ENCODE results near the gene CDC42BPA. TPM values are rescaled to one million over a fixed set of nuclear protein-coding genes. Genes with fewer than 3 reads are reported as not detected.

The CDC42BPA gene
- total and polyA plus RNA-seq, 2 of the 13 experiments (the other 11 are each of a cell fraction or from before 2014, with no cell fraction given) = 6.5 to 16.0 TPM

GRCh38 chr1:227092069-227092468 lies 226.2 kb downstream of the CDC42BPA start (continued):
- TF ChIP-seq HNF1A (IDR thresholded peaks at IDR 0.05; ENCODE audit: low read depth) (no peak), HNF1A (CRISPR knock-in tag; IDR thresholded peaks at IDR 0.05; ENCODE audit: borderline replicate concordance) (no peak), CBX1 (IDR thresholded peaks at IDR 0.05; ENCODE audit: low read depth) (no peak), KLF9 (CRISPR knock-in tag; IDR thresholded peaks at IDR 0.05; ENCODE audit: low read depth) (no peak), NCOA2 (CRISPR knock-in tag; IDR thresholded peaks at IDR 0.05) (no peak), HES4 (CRISPR knock-in tag; IDR thresholded peaks at IDR 0.05; ENCODE audit: borderline replicate concordance) (no peak), ISX (CRISPR knock-in tag; conservative IDR thresholded peaks at IDR 0.05) (no peak), KLF16 (CRISPR knock-in tag; IDR thresholded peaks at IDR 0.05) (no peak), SP2 (CRISPR knock-in tag; IDR thresholded peaks at IDR 0.05) (no peak), REPIN1 (CRISPR knock-in tag; IDR thresholded peaks at IDR 0.05; ENCODE audit: borderline replicate concordance, low read depth) (no peak), PRPF4 (IDR thresholded peaks at IDR 0.05; ENCODE audit: low read depth, low read length, poor library complexity, severe bottlenecking) (no peak), HNRNPUL1 (IDR thresholded peaks at IDR 0.05; ENCODE audit: low read depth, low read length) (no peak)
